Measurements from ENCODE around the gene RPS29. TPM values are rescaled to one million over a fixed set of nuclear protein-coding genes. Genes with fewer than 3 reads are reported as not detected.

Gene RPS29
- total RNA-seq, 1 donor from 2014 or later = 3,080 TPM

DNA sequence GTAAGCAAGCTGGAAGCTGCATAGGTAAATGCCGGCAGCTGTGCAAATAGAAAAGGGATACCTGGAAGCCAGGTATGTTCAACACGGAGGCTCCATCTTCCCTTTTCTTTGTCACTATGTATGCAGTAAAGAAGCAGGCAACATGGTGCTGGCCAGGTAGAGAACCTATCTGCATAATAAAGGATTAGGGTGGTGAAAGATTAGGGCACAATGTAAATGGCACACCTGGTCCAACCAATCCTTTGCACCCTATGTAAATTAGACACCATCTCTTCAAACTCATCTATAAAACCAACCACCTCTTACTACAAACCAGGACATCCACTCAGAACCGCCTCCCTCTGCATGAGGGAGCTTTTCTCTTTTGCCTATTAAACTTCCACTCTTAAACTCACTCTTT lies 32.3 kb downstream of the RPS29 start:
- no peak overlapping the region for H3K4me3 ChIP-seq
- TF ChIP-seq, protein P1, sequence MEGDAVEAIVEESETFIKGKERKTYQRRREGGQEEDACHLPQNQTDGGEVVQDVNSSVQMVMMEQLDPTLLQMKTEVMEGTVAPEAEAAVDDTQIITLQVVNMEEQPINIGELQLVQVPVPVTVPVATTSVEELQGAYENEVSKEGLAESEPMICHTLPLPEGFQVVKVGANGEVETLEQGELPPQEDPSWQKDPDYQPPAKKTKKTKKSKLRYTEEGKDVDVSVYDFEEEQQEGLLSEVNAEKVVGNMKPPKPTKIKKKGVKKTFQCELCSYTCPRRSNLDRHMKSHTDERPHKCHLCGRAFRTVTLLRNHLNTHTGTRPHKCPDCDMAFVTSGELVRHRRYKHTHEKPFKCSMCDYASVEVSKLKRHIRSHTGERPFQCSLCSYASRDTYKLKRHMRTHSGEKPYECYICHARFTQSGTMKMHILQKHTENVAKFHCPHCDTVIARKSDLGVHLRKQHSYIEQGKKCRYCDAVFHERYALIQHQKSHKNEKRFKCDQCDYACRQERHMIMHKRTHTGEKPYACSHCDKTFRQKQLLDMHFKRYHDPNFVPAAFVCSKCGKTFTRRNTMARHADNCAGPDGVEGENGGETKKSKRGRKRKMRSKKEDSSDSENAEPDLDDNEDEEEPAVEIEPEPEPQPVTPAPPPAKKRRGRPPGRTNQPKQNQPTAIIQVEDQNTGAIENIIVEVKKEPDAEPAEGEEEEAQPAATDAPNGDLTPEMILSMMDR (IDR thresholded peaks at IDR 0.05) = no peak
- no peak for TF ChIP-seq POLR2A (IDR thresholded peaks at IDR 0.05)
- intact Hi-C loops (cut with DNase I) = no loop called here
- no peak for DNase-seq (ENCODE audit: extremely low spot score in 2 of 2)
- H3K27ac ChIP-seq = no peak overlapping the region
- no peaks in the 10 kb centered on the region for H3K4me1 ChIP-seq
- no peaks in the 10 kb centered on the region for H3K36me3 ChIP-seq
- H3K27me3 ChIP-seq = no peaks in the 10 kb centered on the region
- no peaks in the 10 kb centered on the region for H3K9me3 ChIP-seq

DNA sequence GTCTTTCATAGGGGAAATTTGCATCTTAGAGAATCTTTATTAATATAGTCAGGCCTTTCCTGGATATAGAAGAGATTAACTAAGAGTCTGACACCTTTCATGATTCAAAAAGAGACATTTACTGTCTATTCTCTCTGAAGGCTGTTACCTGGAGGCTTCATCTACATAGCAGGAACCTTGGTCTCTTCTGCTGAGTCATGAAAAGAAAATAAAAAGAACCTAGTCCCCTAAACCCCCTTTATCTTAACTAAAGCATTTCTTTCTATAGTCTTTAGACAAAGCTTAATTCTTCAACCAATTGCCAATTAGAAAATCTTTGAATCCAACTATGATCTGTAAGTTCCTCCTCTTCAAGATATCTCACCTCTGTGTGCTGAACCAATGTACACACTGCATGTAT lies 33.1 kb downstream of the RPS29 start:
- Histone ChIP-seq H3K9me3 (no peaks in the 10 kb centered on the region), H3K27ac (no peak overlapping the region), H3K4me3 (no peak overlapping the region), H3K4me1 (no peaks in the 10 kb centered on the region), H3K36me3 (no peaks in the 10 kb centered on the region), H3K27me3 (no peaks in the 10 kb centered on the region)
- TF ChIP-seq POLR2A (IDR thresholded peaks at IDR 0.05) (no peak), POLR2AphosphoS5 (IDR thresholded peaks at IDR 0.05; ENCODE audit: insufficient read depth in 1 of 2, low read depth in 1 of 2) (no peak)
- TF ChIP-seq, protein P1 (IDR thresholded peaks at IDR 0.05) = no peak
- intact Hi-C loops (cut with DNase I) = no loop called here
- DNase-seq (ENCODE audit: extremely low spot score in 2 of 2) = no peak

GRCh38 chr14:49551569-49551968 lies 34.6 kb downstream of the RPS29 start:
- Histone ChIP-seq H3K27me3 (no peaks in the 10 kb centered on the region), H3K27ac (no peak overlapping the region), H3K9me3 (no peaks in the 10 kb centered on the region), H3K36me3 (no peaks in the 10 kb centered on the region), H3K4me1 (no peaks in the 10 kb centered on the region), H3K4me3 (no peak overlapping the region)
- TF ChIP-seq, protein P1 (IDR thresholded peaks at IDR 0.05) = no peak
- TF ChIP-seq POLR2AphosphoS5 (IDR thresholded peaks at IDR 0.05; ENCODE audit: insufficient read depth in 1 of 2, low read depth in 1 of 2) = no peak
- TF ChIP-seq POLR2A (IDR thresholded peaks at IDR 0.05) = no peak
- DNase-seq (ENCODE audit: extremely low spot score in 2 of 2) = no peak
- intact Hi-C loops (cut with DNase I) = no loop called here

DNA sequence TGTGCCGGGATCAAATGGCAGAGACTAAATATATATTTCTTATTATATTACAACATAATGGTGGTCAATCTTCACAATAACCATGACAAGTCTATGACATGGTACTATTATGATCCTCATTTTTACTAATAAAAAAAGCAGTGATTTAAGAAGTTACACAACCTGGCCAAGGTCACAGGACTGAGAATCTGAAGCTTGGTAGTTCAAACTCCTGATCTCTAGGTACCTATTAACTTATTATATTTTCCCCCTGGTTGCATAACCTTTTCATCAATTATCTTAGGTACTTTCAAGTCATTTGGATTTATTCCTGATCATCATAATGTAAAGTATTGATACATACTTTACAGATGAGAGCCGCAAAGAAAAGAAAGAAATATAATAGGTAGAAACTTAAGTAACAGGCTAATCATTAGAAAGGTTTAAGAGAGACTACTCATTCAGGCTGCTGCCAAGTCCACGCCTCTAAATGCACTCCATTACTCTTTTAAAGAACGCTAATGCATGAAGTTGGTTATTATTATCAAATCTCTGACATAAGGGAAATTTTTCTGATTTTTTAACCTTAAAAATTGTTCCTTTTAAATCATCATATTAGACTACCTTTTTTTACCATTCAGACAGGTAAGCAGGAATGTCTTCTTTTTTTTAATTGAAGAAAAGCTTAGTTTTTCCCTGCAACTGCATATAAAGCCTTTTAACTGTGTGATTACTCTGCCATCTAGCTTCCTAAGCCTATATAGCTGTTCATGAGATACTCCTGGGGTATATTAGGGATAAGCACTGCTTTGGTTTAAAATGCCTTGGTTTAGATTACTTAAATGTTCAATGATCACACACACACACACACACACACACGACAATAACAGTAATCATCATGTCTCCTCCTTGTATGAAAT lies 35.6 kb downstream of the RPS29 start:
- Histone ChIP-seq H3K36me3 (no peaks in the 10 kb centered on the region), H3K27ac (no peak overlapping the region), H3K27me3 (no peaks in the 10 kb centered on the region), H3K9me3 (no peaks in the 10 kb centered on the region), H3K4me3 (no peak overlapping the region), H3K4me1 (no peaks in the 10 kb centered on the region)
- TF ChIP-seq, protein P1 (IDR thresholded peaks at IDR 0.05) = no peak
- TF ChIP-seq POLR2AphosphoS5 (IDR thresholded peaks at IDR 0.05; ENCODE audit: insufficient read depth in 1 of 2, low read depth in 1 of 2) = no peak
- no peak for TF ChIP-seq POLR2A (IDR thresholded peaks at IDR 0.05)
- intact Hi-C loops (cut with DNase I) = no loop called here
- DNase-seq (ENCODE audit: extremely low spot score in 2 of 2) = no peak

GRCh38 chr14:49549881-49550280 lies 36.3 kb downstream of the RPS29 start:
- TF ChIP-seq POLR2AphosphoS5 (IDR thresholded peaks at IDR 0.05; ENCODE audit: insufficient read depth in 1 of 2, low read depth in 1 of 2) (no peak), POLR2A (IDR thresholded peaks at IDR 0.05) (no peak)
- TF ChIP-seq, protein P1 (IDR thresholded peaks at IDR 0.05) = no peak
- Histone ChIP-seq H3K4me3 (no peak overlapping the region), H3K4me1 (no peaks in the 10 kb centered on the region), H3K36me3 (no peaks in the 10 kb centered on the region), H3K27me3 (no peaks in the 10 kb centered on the region), H3K27ac (no peak overlapping the region), H3K9me3 (no peaks in the 10 kb centered on the region)
- DNase-seq (ENCODE audit: extremely low spot score in 2 of 2) = no peak
- intact Hi-C loops (cut with DNase I) = no loop called here
